ENCODE measurements around the gene LARP4.

DNA sequence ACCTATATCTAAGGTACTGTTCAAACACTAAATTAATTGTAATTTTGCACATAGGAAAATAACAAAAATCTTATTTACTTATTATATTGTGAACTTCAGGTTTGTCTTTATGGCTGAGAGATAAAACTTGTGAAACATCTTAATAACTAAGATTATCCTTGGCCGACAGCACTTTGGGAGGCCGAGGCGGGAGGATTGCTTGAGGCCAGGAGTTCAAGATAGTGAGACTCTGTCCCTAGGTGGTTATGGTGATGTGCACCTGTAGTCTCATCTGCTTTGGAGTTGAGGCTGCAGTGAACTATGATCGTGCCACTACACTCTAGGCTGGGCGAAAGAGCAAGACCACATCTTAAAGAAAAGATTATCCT lies 126.7 kb downstream of the LARP4 start:
- TF ChIP-seq, protein P1, sequence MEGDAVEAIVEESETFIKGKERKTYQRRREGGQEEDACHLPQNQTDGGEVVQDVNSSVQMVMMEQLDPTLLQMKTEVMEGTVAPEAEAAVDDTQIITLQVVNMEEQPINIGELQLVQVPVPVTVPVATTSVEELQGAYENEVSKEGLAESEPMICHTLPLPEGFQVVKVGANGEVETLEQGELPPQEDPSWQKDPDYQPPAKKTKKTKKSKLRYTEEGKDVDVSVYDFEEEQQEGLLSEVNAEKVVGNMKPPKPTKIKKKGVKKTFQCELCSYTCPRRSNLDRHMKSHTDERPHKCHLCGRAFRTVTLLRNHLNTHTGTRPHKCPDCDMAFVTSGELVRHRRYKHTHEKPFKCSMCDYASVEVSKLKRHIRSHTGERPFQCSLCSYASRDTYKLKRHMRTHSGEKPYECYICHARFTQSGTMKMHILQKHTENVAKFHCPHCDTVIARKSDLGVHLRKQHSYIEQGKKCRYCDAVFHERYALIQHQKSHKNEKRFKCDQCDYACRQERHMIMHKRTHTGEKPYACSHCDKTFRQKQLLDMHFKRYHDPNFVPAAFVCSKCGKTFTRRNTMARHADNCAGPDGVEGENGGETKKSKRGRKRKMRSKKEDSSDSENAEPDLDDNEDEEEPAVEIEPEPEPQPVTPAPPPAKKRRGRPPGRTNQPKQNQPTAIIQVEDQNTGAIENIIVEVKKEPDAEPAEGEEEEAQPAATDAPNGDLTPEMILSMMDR (IDR thresholded peaks at IDR 0.05) = no peak
- TF ChIP-seq POLR2AphosphoS5 (IDR thresholded peaks at IDR 0.05) = no peak
- no peak for TF ChIP-seq POLR2A (IDR thresholded peaks at IDR 0.05)
- no peak for TF ChIP-seq EP300 (IDR thresholded peaks at IDR 0.05)

All from gastroesophageal sphincter (tissue), 3 donors.